ENCODE results near the gene TRIM47. TPM values are rescaled to one million over a fixed set of nuclear protein-coding genes. Genes with fewer than 3 reads are reported as not detected.

TRIM47 gene
- total RNA-seq, 2 donors from 2014 or later: 11.0 to 32.4 TPM

DNA sequence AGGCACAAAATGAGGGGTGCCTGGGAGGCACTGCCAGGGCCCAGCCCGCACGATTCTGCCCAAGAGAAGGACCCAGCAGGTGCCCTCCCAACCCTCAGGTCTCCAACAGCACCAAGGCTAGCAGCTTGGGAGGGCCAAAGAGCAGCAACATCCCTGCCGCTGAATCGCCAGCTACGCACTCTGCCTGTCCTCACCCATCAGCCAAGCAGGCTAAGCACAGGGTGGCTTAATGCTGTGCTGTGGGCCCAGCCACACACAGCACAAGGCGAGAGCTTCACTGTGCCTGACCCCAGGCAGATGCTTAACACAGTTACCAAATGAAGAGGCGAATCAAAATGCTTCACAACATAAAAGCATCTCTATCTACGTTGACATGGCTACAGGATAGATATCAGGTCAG, 36.9 kb upstream of the TRIM47 start:
- Mint-ChIP-seq H3K4me3 (no peak overlapping the region), H3K9me3 (no peaks in the 10 kb centered on the region), H3K4me1 (peaks cover 5% of the 10 kb centered on the region), H3K36me3 (ENCODE audit: low read depth) (peaks cover 4% of the 10 kb centered on the region), H3K27me3 (no peaks in the 10 kb centered on the region), H3K27ac (no peak overlapping the region)
- ATAC-seq (replicated peaks): no peak

DNA sequence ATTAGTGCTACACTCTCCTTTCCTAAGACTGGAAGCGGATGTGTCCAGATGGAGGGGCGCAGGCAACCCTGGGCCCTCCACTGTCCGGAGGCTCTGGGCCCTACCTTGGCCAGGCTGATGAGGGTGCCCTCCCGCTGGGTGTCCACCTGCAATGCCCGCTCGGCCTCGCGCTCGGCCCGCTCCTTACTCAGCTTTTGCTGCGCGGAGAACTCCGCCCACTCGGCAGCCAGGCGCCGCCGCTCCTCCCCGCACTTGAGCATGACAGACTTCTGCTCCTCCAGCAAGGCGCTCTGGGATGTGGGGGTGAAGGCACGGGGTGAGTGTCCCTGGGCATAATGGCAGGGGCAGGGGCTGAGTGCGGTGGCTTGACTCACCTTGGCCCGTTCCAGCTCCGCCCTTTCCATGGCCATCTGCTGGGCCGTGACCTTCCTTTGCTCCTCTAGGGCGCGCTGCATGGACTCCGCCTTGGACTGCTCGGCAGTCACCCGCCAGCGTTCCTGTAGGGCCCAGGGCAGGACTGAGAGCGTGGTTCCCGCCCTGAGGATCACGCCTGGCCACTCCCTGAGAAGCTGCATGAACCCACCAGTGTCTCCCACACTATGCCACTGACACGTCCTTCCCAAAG, 36.4 kb upstream of the TRIM47 start:
- H3K4me3 Mint-ChIP-seq: no peak overlapping the region
- ATAC-seq (replicated peaks): no peak
- H3K36me3 Mint-ChIP-seq (ENCODE audit: low read depth): peaks cover 4% of the 10 kb centered on the region
- H3K4me1 Mint-ChIP-seq: peaks cover 5% of the 10 kb centered on the region
- no peaks in the 10 kb centered on the region for H3K9me3 Mint-ChIP-seq
- H3K27ac Mint-ChIP-seq: no peak overlapping the region
- H3K27me3 Mint-ChIP-seq: no peaks in the 10 kb centered on the region

DNA sequence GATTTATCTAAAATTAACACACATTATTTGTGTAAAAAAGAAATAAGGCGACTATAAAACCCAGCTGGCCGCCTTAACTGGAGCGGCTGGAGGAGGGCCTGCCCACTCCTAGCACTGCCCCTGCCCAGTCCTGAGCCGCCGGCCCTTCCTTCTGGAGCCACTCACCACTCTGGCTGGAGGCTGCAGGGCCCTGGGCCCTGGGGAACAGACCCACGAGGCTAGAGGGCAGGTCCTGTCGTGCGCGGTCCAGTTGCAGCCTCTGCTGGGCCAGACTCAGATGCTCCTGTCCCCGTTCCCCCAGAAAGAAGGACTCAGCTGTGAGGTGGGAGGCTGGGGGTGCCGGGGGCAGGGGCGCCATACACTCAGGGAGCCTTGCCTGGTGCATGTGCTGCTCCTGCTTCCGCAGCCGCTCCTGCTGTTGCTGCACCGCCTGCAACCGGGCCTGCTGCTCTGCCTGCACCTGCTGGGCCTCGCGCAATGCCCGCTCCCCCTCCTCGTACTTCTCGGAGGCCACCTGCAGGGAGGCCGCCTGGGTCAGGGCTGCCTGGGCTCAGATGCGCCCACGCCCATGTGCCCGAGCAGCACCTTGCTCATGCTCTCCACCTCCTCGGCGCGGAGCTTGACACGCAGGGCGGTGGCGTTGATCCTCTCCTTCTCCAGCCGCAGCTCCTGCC, 35.3 kb upstream of the TRIM47 start:
- no peak for ATAC-seq (replicated peaks)
- no peak overlapping the region for H3K4me3 Mint-ChIP-seq
- H3K9me3 Mint-ChIP-seq: no peaks in the 10 kb centered on the region
- H3K4me1 Mint-ChIP-seq: peaks cover 5% of the 10 kb centered on the region
- peaks cover 4% of the 10 kb centered on the region for H3K36me3 Mint-ChIP-seq (ENCODE audit: low read depth)
- H3K27me3 Mint-ChIP-seq: no peaks in the 10 kb centered on the region
- no peak overlapping the region for H3K27ac Mint-ChIP-seq

DNA sequence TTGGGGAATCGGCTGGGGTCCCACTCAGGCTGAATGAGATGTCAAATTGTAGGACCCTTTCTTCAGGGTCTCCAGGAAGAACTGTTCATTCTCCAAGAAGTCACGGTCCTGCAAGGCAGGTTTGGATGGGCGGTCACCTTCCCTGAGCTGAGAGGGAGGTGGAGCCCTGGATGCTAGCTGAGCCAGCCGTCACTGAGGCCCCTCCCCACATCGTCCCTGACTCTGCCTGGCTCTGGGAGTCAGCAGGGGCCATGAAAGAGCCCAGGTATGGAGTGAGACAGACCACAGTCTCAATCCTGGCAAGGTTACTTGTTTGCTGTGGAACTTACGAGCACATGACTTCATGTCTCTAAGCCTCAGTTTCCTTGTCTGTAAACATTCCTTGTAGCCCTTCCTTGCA, 32.3 kb upstream of the TRIM47 start:
- Mint-ChIP-seq H3K36me3 (ENCODE audit: low read depth) (peaks cover 4% of the 10 kb centered on the region), H3K27me3 (no peaks in the 10 kb centered on the region), H3K4me3 (no peak overlapping the region), H3K27ac (no peak overlapping the region), H3K9me3 (no peaks in the 10 kb centered on the region), H3K4me1 (no peaks in the 10 kb centered on the region)
- no peak for ATAC-seq (replicated peaks)

DNA sequence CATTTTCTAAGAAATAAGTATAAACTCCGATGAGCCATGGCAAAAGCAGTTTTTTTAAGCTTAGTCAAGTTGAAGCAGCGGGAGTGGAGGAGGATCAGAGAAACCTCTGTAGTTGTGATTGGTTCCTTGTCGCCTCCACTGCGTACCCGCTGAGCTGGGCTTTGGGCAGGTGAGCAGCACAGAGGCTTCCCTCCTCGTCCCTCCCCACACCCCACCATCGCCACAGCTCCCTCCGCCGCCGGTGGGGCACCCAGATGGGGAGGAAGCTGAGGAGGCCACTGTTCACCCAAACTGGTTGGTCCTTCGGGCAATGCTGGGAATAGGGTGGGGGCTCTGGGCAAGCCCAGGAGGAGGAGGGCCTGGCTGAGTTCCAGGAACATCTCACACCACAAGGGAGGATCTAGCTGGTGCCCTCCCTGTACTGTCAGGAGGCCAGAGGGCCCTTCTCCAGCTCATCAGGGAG, 31.5 kb upstream of the TRIM47 start:
- H3K27ac Mint-ChIP-seq: peak overlapping the region; percentile 22
- H3K4me1 Mint-ChIP-seq: no peaks in the 10 kb centered on the region
- H3K36me3 Mint-ChIP-seq (ENCODE audit: low read depth): peaks cover 4% of the 10 kb centered on the region
- ATAC-seq (replicated peaks): no peak
- no peaks in the 10 kb centered on the region for H3K27me3 Mint-ChIP-seq
- no peak overlapping the region for H3K4me3 Mint-ChIP-seq
- H3K9me3 Mint-ChIP-seq: no peaks in the 10 kb centered on the region

DNA sequence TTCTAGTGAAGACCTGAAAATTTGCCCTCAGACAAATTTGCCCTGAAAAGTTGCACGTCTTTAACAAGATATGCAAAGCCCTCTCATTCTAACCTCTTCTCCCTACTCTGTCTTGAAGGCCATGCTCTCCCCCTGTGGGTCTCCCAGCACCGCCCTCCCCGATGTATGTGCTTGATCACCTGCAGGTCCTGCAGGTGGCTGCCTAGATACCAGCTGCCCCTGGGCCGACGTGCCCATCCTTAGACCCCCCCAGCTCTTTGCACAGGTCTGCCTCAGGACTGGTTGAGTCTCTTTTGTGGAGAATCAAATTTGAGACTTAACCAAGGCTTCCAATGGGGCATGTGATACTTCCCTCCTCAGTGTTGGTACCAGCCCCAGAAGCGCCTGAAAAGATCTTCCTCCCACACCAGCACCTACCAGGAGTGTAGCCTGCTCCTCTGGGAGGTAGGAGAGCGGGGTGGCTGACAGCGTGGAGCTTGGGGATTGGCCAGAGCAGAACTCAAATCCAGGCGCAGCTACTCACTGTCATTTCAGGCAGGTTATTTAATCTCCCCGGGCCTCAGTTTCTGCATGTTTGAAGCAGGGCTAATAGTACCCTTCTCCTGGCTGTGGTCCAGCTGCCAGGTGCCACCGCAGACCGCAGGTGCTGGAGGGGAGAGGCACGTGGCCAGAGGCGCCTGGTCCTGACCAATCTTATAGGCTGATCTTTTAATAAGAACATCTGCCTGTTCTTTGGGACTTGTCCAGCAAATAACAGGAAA, 30.9 kb upstream of the TRIM47 start:
- no peaks in the 10 kb centered on the region for H3K27me3 Mint-ChIP-seq
- H3K4me1 Mint-ChIP-seq: no peaks in the 10 kb centered on the region
- ATAC-seq (replicated peaks): no peak
- no peak overlapping the region for H3K27ac Mint-ChIP-seq
- H3K4me3 Mint-ChIP-seq: no peak overlapping the region
- no peaks in the 10 kb centered on the region for H3K9me3 Mint-ChIP-seq
- peaks cover 2% of the 10 kb centered on the region for H3K36me3 Mint-ChIP-seq (ENCODE audit: low read depth)

DNA sequence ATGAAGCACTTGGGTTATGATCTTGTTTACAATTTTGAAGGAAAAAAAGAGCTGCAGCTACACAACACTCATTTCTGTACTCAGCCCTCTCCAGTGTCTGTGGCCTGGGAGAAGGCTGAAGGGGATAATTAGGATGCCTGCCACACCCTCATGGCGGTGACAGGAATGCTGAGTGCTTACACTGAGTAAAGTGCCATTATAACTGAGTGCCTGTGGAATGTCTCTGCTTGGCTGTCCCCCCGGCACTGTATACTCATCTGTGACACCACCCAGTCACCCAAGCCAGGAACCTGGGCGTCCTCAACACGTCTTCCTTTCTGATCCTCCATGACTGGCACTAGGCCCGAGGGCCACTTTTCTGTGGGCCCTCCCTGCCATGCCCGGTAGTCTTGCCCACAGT, 29.8 kb upstream of the TRIM47 start:
- no peaks in the 10 kb centered on the region for H3K4me1 Mint-ChIP-seq
- H3K36me3 Mint-ChIP-seq (ENCODE audit: low read depth): no peaks in the 10 kb centered on the region
- ATAC-seq (replicated peaks): no peak
- H3K9me3 Mint-ChIP-seq: no peaks in the 10 kb centered on the region
- H3K27ac Mint-ChIP-seq: no peak overlapping the region
- H3K4me3 Mint-ChIP-seq: no peak overlapping the region
- H3K27me3 Mint-ChIP-seq: no peaks in the 10 kb centered on the region

DNA sequence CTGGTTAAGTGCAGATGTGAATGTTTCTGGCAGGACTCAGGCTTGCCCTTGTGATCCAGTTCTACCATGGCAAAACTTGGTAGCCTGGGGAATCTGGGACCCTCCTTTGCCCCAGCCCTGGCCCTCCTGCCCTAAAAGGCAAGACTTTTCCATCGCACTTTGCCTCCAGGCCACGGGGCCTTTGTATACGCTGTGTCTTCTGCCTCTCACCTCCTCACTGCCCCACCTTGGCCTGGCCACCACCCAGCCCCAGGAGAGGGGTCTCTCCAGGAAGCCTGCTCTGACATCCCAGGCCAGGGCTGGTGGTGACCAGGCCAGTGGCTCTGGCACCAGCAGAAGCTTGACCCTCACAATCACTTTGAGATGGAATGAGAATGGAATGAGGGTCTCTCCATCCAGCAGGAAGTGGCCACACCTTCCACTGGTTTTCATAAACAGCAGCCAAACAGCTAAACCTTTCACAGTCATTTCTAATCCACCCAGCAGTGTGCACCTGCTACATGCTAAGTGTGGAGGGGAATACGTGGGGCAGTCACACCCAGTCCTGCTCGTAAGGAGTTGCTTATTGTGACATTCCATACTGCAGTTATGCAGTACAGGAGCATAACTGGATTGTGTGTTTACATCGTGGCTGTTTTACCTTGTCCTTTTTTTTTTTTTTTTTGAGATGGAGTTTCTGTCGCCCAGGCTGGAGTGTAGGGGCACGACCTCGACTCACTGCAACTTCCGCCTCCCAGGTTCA, 27.9 kb upstream of the TRIM47 start:
- H3K27me3 Mint-ChIP-seq: no peaks in the 10 kb centered on the region
- no peaks in the 10 kb centered on the region for H3K9me3 Mint-ChIP-seq
- no peaks in the 10 kb centered on the region for H3K4me1 Mint-ChIP-seq
- no peak for ATAC-seq (replicated peaks)
- H3K36me3 Mint-ChIP-seq (ENCODE audit: low read depth): no peaks in the 10 kb centered on the region
- H3K4me3 Mint-ChIP-seq: peak overlapping the region; percentile 44
- no peak overlapping the region for H3K27ac Mint-ChIP-seq

DNA sequence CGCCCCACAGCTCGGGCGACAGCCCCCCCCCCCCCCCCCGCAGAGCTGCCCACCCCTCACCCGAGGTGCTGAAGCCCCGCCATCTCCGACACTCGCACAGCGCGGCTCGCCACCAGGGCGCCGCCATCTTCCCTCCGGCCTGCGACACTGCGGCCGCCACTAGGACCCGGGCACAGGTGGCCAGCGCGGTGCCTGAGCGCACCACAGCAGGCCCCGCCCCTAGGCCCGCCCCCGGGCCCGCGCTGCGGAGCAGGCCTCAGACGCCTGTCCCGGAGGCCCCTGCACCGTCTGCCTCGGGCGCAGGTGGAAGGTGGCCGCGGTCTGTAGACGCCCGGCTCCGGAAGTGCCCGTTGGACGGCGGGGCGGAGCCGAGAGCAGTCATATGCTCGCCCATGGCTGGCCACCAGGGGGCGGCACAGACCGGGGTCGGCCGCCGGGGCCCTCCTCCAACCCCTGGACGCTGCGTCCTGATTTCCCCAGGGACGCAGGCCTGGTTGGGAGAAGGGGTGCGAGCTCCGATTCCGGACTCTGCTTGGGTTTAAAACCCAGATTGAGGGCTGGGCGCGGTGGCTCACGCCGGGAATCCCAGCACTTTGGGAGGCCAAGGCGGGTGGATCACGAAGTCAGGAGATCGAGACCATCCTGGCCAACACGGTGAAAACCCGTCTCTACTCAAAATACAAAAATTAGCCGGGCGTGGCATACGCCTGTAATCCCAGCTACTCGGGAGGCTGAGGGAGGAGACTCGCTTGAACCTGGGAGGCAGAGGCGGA, 26.6 kb upstream of the TRIM47 start, which contains the start of gene MRPL38:
Gene MRPL38 (minus strand): TSS at position 136 of the 773 bp plus-strand sequence. CDS start 9 bp downstream, at position 127.
- H3K4me1 Mint-ChIP-seq: no peaks in the 10 kb centered on the region
- H3K27me3 Mint-ChIP-seq: no peaks in the 10 kb centered on the region
- H3K4me3 Mint-ChIP-seq: peak within 1 kb of the TSS; percentile 88
- ATAC-seq (replicated peaks): peak; percentile 99
- H3K9me3 Mint-ChIP-seq: no peaks in the 10 kb centered on the region
- peak within 1 kb of the TSS; percentile 90 for H3K27ac Mint-ChIP-seq
- H3K36me3 Mint-ChIP-seq (ENCODE audit: low read depth): peaks cover 10% of the 10 kb centered on the region

DNA sequence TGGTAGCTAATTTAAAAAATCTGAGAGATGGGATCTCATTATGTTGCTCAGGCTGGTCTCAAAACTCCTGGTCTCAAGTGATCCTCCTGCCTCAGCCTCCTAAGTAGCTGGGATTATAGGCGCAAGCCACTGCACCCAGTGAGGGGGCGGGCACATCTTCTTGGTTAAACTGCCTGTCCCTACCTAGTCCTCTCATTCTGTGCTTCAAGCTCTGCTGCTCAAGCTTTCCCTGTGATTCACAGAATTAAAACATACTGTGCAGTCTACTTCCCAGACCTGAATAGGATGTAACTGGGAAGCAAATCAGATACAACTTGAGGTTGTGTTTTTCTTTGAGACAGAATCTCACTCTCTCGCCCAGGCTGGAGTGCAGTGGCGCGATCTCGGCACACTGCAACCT, 24.0 kb upstream of the TRIM47 start:
- Mint-ChIP-seq H3K4me1 (no peaks in the 10 kb centered on the region), H3K27ac (no peak overlapping the region), H3K36me3 (ENCODE audit: low read depth) (peaks cover 34% of the 10 kb centered on the region), H3K9me3 (no peaks in the 10 kb centered on the region), H3K4me3 (no peak overlapping the region), H3K27me3 (no peaks in the 10 kb centered on the region)
- ATAC-seq (replicated peaks): no peak

DNA sequence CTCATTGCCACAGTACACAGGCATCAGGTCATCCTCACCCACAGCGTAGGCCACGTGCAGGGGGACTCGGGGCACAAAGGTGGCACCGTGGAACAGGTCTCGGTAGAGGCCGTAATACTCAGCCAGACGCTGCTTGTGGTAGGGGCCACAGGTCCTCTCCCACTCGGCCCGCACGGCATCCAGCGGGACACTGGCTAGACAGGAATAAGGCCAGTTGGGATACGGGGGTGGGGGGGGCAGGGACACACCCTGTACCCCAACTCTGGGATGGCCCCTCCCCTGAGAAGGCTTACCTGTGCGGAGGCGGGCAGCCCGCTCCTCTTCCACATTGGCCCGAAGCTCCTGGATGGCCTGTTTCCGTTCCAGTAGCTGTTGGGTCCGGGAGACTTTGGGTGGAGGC, 23.3 kb upstream of the TRIM47 start:
- Mint-ChIP-seq H3K4me1 (no peaks in the 10 kb centered on the region), H3K9me3 (no peaks in the 10 kb centered on the region), H3K27ac (no peak overlapping the region), H3K36me3 (ENCODE audit: low read depth) (peaks cover 35% of the 10 kb centered on the region), H3K27me3 (no peaks in the 10 kb centered on the region), H3K4me3 (no peak overlapping the region)
- no peak for ATAC-seq (replicated peaks)

DNA sequence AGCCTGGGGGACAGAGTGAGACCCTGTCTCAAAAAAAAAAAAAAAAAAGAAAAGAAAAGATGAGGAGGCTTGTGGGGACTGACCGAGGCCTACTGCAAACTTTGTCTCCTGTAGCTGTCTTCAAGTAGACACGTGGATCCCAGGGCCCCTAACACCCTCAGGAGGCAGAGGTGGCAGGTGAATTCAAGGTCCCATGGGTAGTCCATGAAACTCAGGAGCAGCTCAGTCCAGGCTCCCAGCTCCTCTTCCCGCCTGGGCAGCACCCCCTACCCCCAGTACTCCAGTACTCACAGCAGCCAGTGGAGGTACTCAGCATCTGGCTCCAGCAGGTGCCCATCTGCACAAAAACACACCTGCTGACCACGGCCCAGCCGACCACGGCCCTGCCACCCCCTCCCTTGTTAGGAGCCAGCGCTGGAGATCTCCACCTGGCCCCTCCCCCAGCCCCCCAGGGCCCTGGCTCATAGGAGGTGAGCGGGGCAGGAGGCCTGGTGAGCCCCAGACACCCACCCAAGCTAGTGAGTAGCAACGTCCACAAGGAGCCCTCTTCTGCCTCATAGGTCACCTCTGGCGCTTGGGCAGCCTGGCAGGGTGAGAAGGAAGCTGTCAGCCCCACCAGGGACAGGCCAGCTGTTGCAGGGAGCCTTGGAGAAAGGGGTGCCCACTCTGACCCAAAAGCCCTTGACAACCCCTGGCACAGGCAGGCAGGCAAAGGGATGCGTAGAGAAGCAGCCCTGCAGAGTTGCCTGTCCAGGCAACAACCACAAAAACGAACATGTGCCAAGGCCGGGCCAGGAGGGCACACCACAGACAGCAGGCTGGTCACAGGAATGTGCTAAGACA, 22.5 kb upstream of the TRIM47 start:
- Mint-ChIP-seq H3K36me3 (ENCODE audit: low read depth) (peaks cover 35% of the 10 kb centered on the region), H3K9me3 (no peaks in the 10 kb centered on the region), H3K27me3 (no peaks in the 10 kb centered on the region), H3K4me3 (no peak overlapping the region), H3K4me1 (no peaks in the 10 kb centered on the region), H3K27ac (no peak overlapping the region)
- ATAC-seq (replicated peaks): no peak

DNA sequence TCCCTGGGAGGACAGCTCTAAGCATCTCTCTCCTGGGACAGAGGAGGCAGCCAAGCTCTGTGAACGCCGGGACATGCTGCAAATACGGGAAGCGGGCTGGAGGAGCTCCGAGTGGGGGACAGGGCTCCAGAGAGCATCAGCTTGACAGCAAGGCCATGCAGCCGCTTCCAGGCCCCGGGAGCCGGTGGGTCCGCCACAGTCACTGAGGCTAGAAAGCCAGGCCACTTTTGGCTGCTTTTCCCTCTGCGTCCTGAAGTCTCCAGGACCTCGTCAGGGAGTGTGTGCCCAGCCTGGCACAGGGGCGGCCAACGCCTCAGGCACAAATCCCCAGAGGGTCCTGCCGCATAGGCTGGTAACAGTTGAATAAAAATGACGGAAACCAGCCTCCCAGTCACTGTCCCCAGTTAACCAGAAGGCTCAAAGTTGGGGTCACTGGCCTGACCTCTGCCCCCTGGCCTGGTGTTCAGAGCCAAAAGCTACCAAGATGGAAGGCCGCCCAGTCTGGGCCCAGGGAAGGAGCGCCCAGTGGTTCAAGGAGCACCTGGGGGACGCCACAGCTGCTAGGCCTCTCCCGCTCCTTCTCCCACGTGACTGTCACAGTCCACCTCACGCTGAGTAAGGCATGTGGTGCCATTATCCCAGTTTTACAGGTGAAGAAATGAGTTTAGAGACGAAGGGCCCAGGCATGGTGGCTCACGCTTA, 21.5 kb upstream of the TRIM47 start:
- H3K36me3 Mint-ChIP-seq (ENCODE audit: low read depth): peaks cover 35% of the 10 kb centered on the region
- H3K4me1 Mint-ChIP-seq: peaks cover 9% of the 10 kb centered on the region
- no peak for ATAC-seq (replicated peaks)
- H3K27ac Mint-ChIP-seq: no peak overlapping the region
- no peaks in the 10 kb centered on the region for H3K27me3 Mint-ChIP-seq
- H3K9me3 Mint-ChIP-seq: no peaks in the 10 kb centered on the region
- no peak overlapping the region for H3K4me3 Mint-ChIP-seq
